Ovary (tissue), 9 donors: ENCODE data around the gene RAD50. TPM values are rescaled to one million over a fixed set of nuclear protein-coding genes. Genes with fewer than 3 reads are reported as not detected.

Experiments
- DNase-seq, 5 donors: peaks; one replicate each; pipeline ENCODE4 v3.0.0-alpha.2; 2019 to 2020
- H3K27ac ChIP-seq, 2 donors: fragments of 200-600 bp; one replicate each; pipeline versions ENCODE4 v1.5.1 to v1.8.0; 2019 to 2022
- H3K27me3 ChIP-seq: fragments of 200-600 bp; one replicate; pipeline ENCODE4 v1.8.0; 2022
- H3K36me3 ChIP-seq: fragments of 200-600 bp; sonication (generic); one replicate; pipeline ENCODE4 v1.5.1; 2019
- H3K4me1 ChIP-seq: one replicate; pipeline ENCODE4 v1.8.1; 2013; ENCODE audit warnings: mild to moderate bottlenecking, moderate library complexity; ENCODE audit not compliant: insufficient read depth
- H3K4me3 ChIP-seq: fragments of 200-600 bp; sonication (generic); one replicate; pipeline ENCODE4 v1.5.1; 2017
- H3K9me3 ChIP-seq, 2 donors: fragments of 200-600 bp in 1 of 2; sonication (generic) in 1 of 2; one replicate each; pipeline versions ENCODE4 v1.5.1 to v1.8.1; 2013 to 2019; ENCODE audit warnings: mild to moderate bottlenecking in 1 of 2, moderate library complexity in 1 of 2
- CTCF ChIP-seq, 3 donors: fragments of 450-650 bp in 2 of 3; fragments of 200-600 bp in 1 of 3; IDR thresholded peaks; one replicate each; pipeline versions ENCODE4 v1.5.1 to v1.8.0; 2016 to 2022; ENCODE audit warnings: antibody characterized with exemption in 3 of 3, mild to moderate bottlenecking in 1 of 3
- EP300 ChIP-seq: sonication (generic); formaldehyde crosslinking; IDR thresholded peaks from one replicate; pipeline ENCODE4 v1.6.1; 2017; ENCODE audit warnings: antibody characterized with exemption
- POLR2A ChIP-seq: fragments of 450-650 bp; IDR thresholded peaks from one replicate; pipeline ENCODE4 v1.6.1; 2017; ENCODE audit warnings: antibody characterized with exemption, mild to moderate bottlenecking, moderate library complexity
- WGBS, 3 donors: extraction: QIAGEN DNeasy Blood & Tissue Kit in 1 of 3; methylation state at CpG; one replicate each; pipeline versions ENCODE4 v1.1.5 to v1.1.7; 2013 to 2017; 5-methylcytosine and 5-hydroxymethylcytosine counted together
- intact Hi-C, 4 donors: fragments of 100-400 bp; cut with DNase I; formaldehyde crosslinking; loops; one replicate each; pipeline versions ENCODE4 v1.11.0 to v1.15.1; 2022 to 2023
- polyA plus RNA-seq, 2 donors: library from polyadenylated mRNA; stranded (reverse); fragments of 200-250 nt in 1 of 2; fragments of 350-450 nt in 1 of 2; fragmentation: Illumina TruSeq in 1 of 2; extraction: RNeasy Lipid Tissue Mini Kit (QIAGEN cat#74804) in 1 of 2; gene quantifications; one replicate each; pipeline ENCODE4 v1.2.3, GENCODE V29; 2013 to 2014
- total RNA-seq, 7 donors: library from RNA; depleted of rRNA in 2 of 7; stranded (reverse); fragments of >200 nt in 2 of 7; fragmentation: NEBNext Ultra II Directional in 3 of 7; extraction: Animal tissue kit (Norgen Biotek cat#: 25700) in 3 of 7; gene quantifications; one replicate each; pipeline versions ENCODE4 v1.1.0 to v1.2.4, GENCODE V29; 2016 to 2023
- donor health status: DM: no; HTN: no; CAD: no; lungs with moderate emphysema.
- donor health status: DM: no; HTN: no; CAD: no.
- donor health status: Bipolar disorder and iron deficiency.
- donor health status: DM: yes; HTN: yes; CAD: no.
- donor health status: DM: no; HTN: no; CAD: no.
- donor health status: DM: yes; HTN: yes; CAD: no.

Gene RAD50
- total and polyA plus RNA-seq, 9 donors, result 9.4 to 41.5 (median 28.1) TPM

- Histone ChIP-seq H3K4me3 (no peak overlapping the region), H3K27me3 (no peaks in the 10 kb centered on the region), H3K27ac (no peak overlapping the region), H3K4me1 (peaks cover 4% of the 10 kb centered on the region), H3K36me3 (no peaks in the 10 kb centered on the region), H3K9me3 (no peaks in the 10 kb centered on the region)
- TF ChIP-seq CTCF (IDR thresholded peaks at IDR 0.05), result no peak
- no peak for TF ChIP-seq POLR2A
- TF ChIP-seq EP300, result no peak
- whole genome bisulfite sequencing, 3 donors, result 69 to 72% (median 71%) methylated on average over 12 of the region's 12 CpGs
- intact Hi-C loops, result no loop called here
- no peak for DNase-seq
Measured at GRCh38 chr5:132656774-132657355, 100.1 kb downstream of the RAD50 start.

GRCh38 chr5:132657676-132658380, 101.1 kb downstream of the RAD50 start, which contains the start of gene IL13:
IL13 (plus strand) TSS chr5:132658173; CDS start chr5:132658187, 14 bp downstream.
- peaks cover 4% of the 10 kb centered on the region for H3K4me1 ChIP-seq
- no peak for DNase-seq
- no peak for TF ChIP-seq CTCF (IDR thresholded peaks at IDR 0.05)
- no peak for TF ChIP-seq EP300
- no peak for TF ChIP-seq POLR2A
- no peak within 1 kb of the TSS for H3K4me3 ChIP-seq
- no peaks in the 10 kb centered on the region for H3K9me3 ChIP-seq
- H3K36me3 ChIP-seq, result no peaks in the 10 kb centered on the region
- WGBS, 3 donors, result 96 to 97% (median 96%) methylated on average over 12 of the region's 12 CpGs
- no peak within 1 kb of the TSS for H3K27ac ChIP-seq
- intact Hi-C loops, result no loop called here
- no peaks in the 10 kb centered on the region for H3K27me3 ChIP-seq

GRCh38 chr5:132658381-132659302, 101.9 kb downstream of the RAD50 start:
- peaks cover 4% of the 10 kb centered on the region for H3K4me1 ChIP-seq
- no peaks in the 10 kb centered on the region for H3K27me3 ChIP-seq
- TF ChIP-seq POLR2A, result no peak
- TF ChIP-seq CTCF (IDR thresholded peaks at IDR 0.05), result no peak
- TF ChIP-seq EP300, result no peak
- no peak overlapping the region for H3K27ac ChIP-seq
- WGBS, 3 donors, result 90 to 94% (median 92%) methylated on average over 9 of the region's 9 CpGs
- intact Hi-C loops, result no loop called here
- no peak overlapping the region for H3K4me3 ChIP-seq
- H3K36me3 ChIP-seq, result no peaks in the 10 kb centered on the region
- DNase-seq, result no peak
- H3K9me3 ChIP-seq, result no peaks in the 10 kb centered on the region
